Neuronal stem cell (in vitro differentiated cells): ENCODE measurements around the gene STT3B. TPM values are rescaled to one million over a fixed set of nuclear protein-coding genes. Genes with fewer than 3 reads are reported as not detected.

Source experiments
- DNase-seq: peaks from one replicate; pipeline ENCODE4 v3.0.0-alpha.2; 2013; ENCODE audit warnings: low spot score
- H2AFZ ChIP-seq: one replicate; pipeline ENCODE4 v1.6.1; 2013; ENCODE audit warnings: mild to moderate bottlenecking, low read length, inconsistent platforms
- H2AK5ac ChIP-seq: 2 replicates; pipeline ENCODE4 v1.6.1; 2013; ENCODE audit warnings: low read depth, mild to moderate bottlenecking, inconsistent platforms, low read length, moderate library complexity, mixed read lengths
- H2BK120ac ChIP-seq: 2 replicates; pipeline ENCODE4 v1.6.1; 2013; ENCODE audit warnings: low read depth, mild to moderate bottlenecking, inconsistent platforms, low read length, moderate library complexity, mixed read lengths
- H2BK12ac ChIP-seq: one replicate; pipeline ENCODE4 v1.6.1; 2013; ENCODE audit warnings: low read length, inconsistent platforms
- H2BK15ac ChIP-seq: 2 replicates; pipeline ENCODE4 v1.6.1; 2013; ENCODE audit warnings: mild to moderate bottlenecking, low read length, inconsistent platforms, mixed read lengths
- H2BK5ac ChIP-seq: one replicate; pipeline ENCODE4 v1.6.1; 2013; ENCODE audit warnings: inconsistent platforms, mild to moderate bottlenecking, low read length, moderate library complexity
- H3K14ac ChIP-seq: one replicate; pipeline ENCODE4 v1.6.1; 2013; ENCODE audit warnings: low read length, inconsistent platforms
- H3K18ac ChIP-seq: 2 replicates; pipeline ENCODE4 v1.6.1; 2013; ENCODE audit warnings: low read length, inconsistent platforms
- H3K23ac ChIP-seq: 2 replicates; pipeline ENCODE4 v1.6.1; 2013; ENCODE audit warnings: low read depth, mild to moderate bottlenecking, mixed read lengths, low read length, inconsistent platforms; ENCODE audit not compliant: poor library complexity
- H3K27ac ChIP-seq: replicated peaks from 3 replicates; pipeline ENCODE4 v1.5.1; 2013; ENCODE audit warnings: low read length, inconsistent platforms
- H3K27me3 ChIP-seq, 3 experiments: 2 replicates each; pipeline ENCODE4 v1.6.1; 2013; ENCODE audit warnings: low read length in 3 of 3, mild to moderate bottlenecking in 2 of 3, inconsistent platforms in 1 of 3, low read depth in 1 of 3, mixed read lengths in 1 of 3, moderate library complexity in 1 of 3; ENCODE audit not compliant: control insufficient read depth in 3 of 3, insufficient read depth in 3 of 3
- H3K36me3 ChIP-seq, 2 donors: replicated peaks in 1 of 2; 2 replicates each; pipeline ENCODE4 v1.6.1; 2013; ENCODE audit warnings: low read length in 2 of 2; ENCODE audit not compliant: control insufficient read depth in 2 of 2, insufficient read depth in 2 of 2
- H3K4ac ChIP-seq: 2 replicates; pipeline ENCODE4 v1.6.1; 2013; ENCODE audit warnings: inconsistent platforms, mild to moderate bottlenecking, low read length, moderate library complexity
- H3K4me1 ChIP-seq, 2 donors: 1 replicate in 1 of 2; 2 replicates in 1 of 2; pipeline ENCODE4 v1.6.1; 2013; ENCODE audit warnings: low read length in 2 of 2, low read depth in 1 of 2; ENCODE audit not compliant: control insufficient read depth in 2 of 2, insufficient read depth in 1 of 2
- H3K4me2 ChIP-seq: one replicate; pipeline ENCODE4 v1.6.1; 2013; ENCODE audit warnings: mild to moderate bottlenecking, low read length, inconsistent platforms; ENCODE audit not compliant: insufficient read depth, poor library complexity, severe bottlenecking
- H3K4me3 ChIP-seq, 2 donors: 2 replicates each; pipeline ENCODE4 v1.5.1; 2013; ENCODE audit warnings: low read length in 2 of 2, mild to moderate bottlenecking in 2 of 2, inconsistent platforms in 1 of 2, moderate library complexity in 1 of 2
- H3K79me1 ChIP-seq: one replicate; pipeline ENCODE4 v1.6.1; 2013; ENCODE audit warnings: low read depth, mild to moderate bottlenecking, inconsistent platforms, low read length, moderate library complexity
- H3K9ac ChIP-seq: one replicate; pipeline ENCODE4 v1.6.1; 2013; ENCODE audit warnings: mild to moderate bottlenecking, low read depth, low read length, inconsistent platforms; ENCODE audit not compliant: poor library complexity
- H3K9me3 ChIP-seq, 2 donors: replicated peaks in 1 of 2; 2 replicates each; pipeline versions ENCODE3 to v1.6.1; 2013; ENCODE audit warnings: low read length in 2 of 2, mild to moderate bottlenecking in 2 of 2, inconsistent platforms in 1 of 2, low read depth in 1 of 2, mixed read lengths in 1 of 2, moderate library complexity in 1 of 2; ENCODE audit not compliant: control insufficient read depth in 2 of 2, insufficient read depth in 1 of 2
- H4K8ac ChIP-seq: one replicate; pipeline ENCODE4 v1.6.1; 2013; ENCODE audit warnings: low read depth, mild to moderate bottlenecking, inconsistent platforms, low read length, moderate library complexity
- H4K91ac ChIP-seq: one replicate; pipeline ENCODE4 v1.6.1; 2013; ENCODE audit warnings: low read length, low read depth, mild to moderate bottlenecking, inconsistent platforms; ENCODE audit not compliant: poor library complexity
- WGBS, 2 donors: extraction: QIAGEN DNeasy Blood & Tissue Kit; methylation state at CpG; one replicate each; pipeline ENCODE4 v1.1.7; 2013; ENCODE audit warnings: missing lambda C conversion rate in 2 of 2, mixed read lengths in 1 of 2; ENCODE audit not compliant: insufficient read length in 2 of 2, insufficient replicate concordance in 1 of 2; ENCODE audit errors: extremely low coverage in 2 of 2; 5-methylcytosine and 5-hydroxymethylcytosine counted together
- polyA plus RNA-seq, 2 experiments: library from polyadenylated mRNA; stranded (reverse); fragments of 200-250 nt; gene quantifications; one replicate each; pipeline ENCODE4 v1.2.3, GENCODE V29; 2013

STT3B gene
- 92.8 TPM for polyA plus RNA-seq (2013, experiment 1 of 2)
- polyA plus RNA-seq (2013, experiment 2 of 2): 92.4 TPM

DNA sequence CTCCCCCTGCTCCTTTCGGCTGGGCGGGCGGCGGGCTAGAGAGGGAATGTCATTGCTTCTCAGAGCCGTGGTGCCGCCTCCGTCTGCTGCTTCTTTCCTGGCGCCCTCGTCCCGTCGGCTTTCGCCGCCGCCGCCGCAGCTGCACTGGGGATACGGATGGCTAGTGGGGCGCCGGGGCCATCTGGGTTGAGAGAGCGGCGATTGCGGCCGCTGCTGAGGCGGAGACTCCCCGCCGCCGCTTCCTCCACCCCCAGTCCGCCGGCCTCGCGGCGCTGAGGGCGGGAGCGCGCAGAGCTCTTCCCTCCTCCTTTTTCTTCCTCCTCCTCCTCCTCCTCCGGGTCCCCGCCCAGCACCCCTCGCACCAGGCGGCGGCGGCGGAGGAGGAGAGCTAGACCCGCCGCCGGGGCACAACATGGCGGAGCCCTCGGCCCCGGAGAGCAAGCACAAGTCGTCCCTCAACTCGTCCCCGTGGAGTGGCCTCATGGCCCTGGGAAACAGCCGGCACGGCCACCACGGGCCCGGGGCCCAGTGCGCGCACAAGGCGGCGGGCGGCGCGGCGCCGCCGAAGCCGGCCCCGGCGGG is at the start of gene STT3B:
TSS of gene STT3B (plus strand) at position 339 of the 582 bp plus-strand sequence. CDS start at position 413, 74 bp downstream.
- H3K23ac ChIP-seq: peak within 1 kb of the TSS; percentile 100
- peak within 1 kb of the TSS; percentile 30 for H2AK5ac ChIP-seq
- peaks cover 7% of the 10 kb centered on the region for H3K79me1 ChIP-seq
- H3K18ac ChIP-seq: peak within 1 kb of the TSS; percentile 100
- peaks cover 0 to 4% of the 10 kb centered on the region in 2 donors for H3K4me1 ChIP-seq
- peak within 1 kb of the TSS; percentile 82 for H3K14ac ChIP-seq
- H2AFZ ChIP-seq: peak within 1 kb of the TSS; percentile 98
- peak within 1 kb of the TSS; percentile 67 for H3K4me2 ChIP-seq
- no peak for DNase-seq
- peak within 1 kb of the TSS; percentile 68 for H2BK120ac ChIP-seq
- no CpG with 5 or more reads among the region's 68 CpGs for WGBS, 2 donors
- H3K4me3 ChIP-seq: peak within 1 kb of the TSS; percentile 84 to 99
- peak within 1 kb of the TSS; percentile 92 for H4K91ac ChIP-seq
- peak within 1 kb of the TSS; percentile 93 for H3K9ac ChIP-seq
- no peaks in the 10 kb centered on the region for H3K27me3 ChIP-seq
- H2BK5ac ChIP-seq: peak within 1 kb of the TSS; percentile 98
- H3K9me3 ChIP-seq: peaks cover 0 to 17% of the 10 kb centered on the region in 2 donors
- no peak within 1 kb of the TSS for H3K4ac ChIP-seq
- H2BK12ac ChIP-seq: no peak within 1 kb of the TSS
- peaks cover 0 to 11% of the 10 kb centered on the region in 2 donors for H3K36me3 ChIP-seq
- H3K27ac ChIP-seq: peak within 1 kb of the TSS; percentile 100
- H4K8ac ChIP-seq: no peak within 1 kb of the TSS
- H2BK15ac ChIP-seq: peak within 1 kb of the TSS; percentile 88

DNA sequence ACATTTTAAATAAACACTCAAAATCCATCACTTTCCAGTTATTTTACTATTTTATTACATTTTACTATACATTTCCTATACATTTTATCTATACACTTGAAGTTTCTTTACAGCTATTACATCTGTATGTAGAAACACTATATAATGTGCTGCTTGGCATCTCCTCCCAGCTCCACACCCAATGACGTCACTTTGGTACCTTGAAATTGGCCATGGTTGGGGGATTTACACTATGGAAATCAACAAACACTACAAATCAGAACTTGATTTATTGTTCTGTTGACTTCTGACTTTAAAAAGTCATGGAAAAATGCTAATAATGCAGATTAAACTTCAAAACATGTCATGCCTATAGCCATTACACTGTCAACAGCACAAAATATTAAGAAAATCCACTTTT is 48.9 kb upstream of the STT3B start:
- Histone ChIP-seq H2BK5ac (no peak overlapping the region), H2BK12ac (no peak overlapping the region), H4K91ac (no peak overlapping the region), H4K8ac (no peak overlapping the region), H3K18ac (no peak overlapping the region), H3K23ac (no peak overlapping the region), H3K4ac (no peak overlapping the region), H3K9me3 (peaks cover 0 to 2% of the 10 kb centered on the region in 2 donors), H3K36me3 (no peaks in the 10 kb centered on the region), H3K27me3 (no peaks in the 10 kb centered on the region), H3K4me2 (no peak overlapping the region), H3K14ac (no peak overlapping the region), H2AFZ (no peak overlapping the region), H3K4me1 (peaks cover 0 to 2% of the 10 kb centered on the region in 2 donors), H3K27ac (no peak overlapping the region), H2BK15ac (no peak overlapping the region), H3K9ac (no peak overlapping the region), H3K4me3 (no peak overlapping the region), H2BK120ac (no peak overlapping the region), H3K79me1 (no peaks in the 10 kb centered on the region), H2AK5ac (no peak overlapping the region)
- DNase-seq: no peak
- no CpG with 5 or more reads among the region's 1 CpG for WGBS, 2 donors

GRCh38 chr3:31485196-31485595 is 47.5 kb upstream of the STT3B start:
- Histone ChIP-seq H2BK15ac (no peak overlapping the region), H3K4me2 (no peak overlapping the region), H3K9ac (no peak overlapping the region), H2AK5ac (no peak overlapping the region), H3K4me1 (peaks cover 0 to 2% of the 10 kb centered on the region in 2 donors), H2BK120ac (no peak overlapping the region), H2BK12ac (no peak overlapping the region), H3K27me3 (no peaks in the 10 kb centered on the region), H3K4me3 (no peak overlapping the region), H2AFZ (no peak overlapping the region), H3K14ac (no peak overlapping the region), H3K18ac (no peak overlapping the region), H2BK5ac (no peak overlapping the region), H3K9me3 (no peaks in the 10 kb centered on the region), H4K91ac (no peak overlapping the region), H3K79me1 (no peaks in the 10 kb centered on the region), H3K4ac (no peak overlapping the region), H4K8ac (no peak overlapping the region), H3K23ac (no peak overlapping the region), H3K27ac (no peak overlapping the region), H3K36me3 (no peaks in the 10 kb centered on the region)
- DNase-seq: no peak
- WGBS, 2 donors: no CpG with 5 or more reads among the region's 1 CpG

DNA sequence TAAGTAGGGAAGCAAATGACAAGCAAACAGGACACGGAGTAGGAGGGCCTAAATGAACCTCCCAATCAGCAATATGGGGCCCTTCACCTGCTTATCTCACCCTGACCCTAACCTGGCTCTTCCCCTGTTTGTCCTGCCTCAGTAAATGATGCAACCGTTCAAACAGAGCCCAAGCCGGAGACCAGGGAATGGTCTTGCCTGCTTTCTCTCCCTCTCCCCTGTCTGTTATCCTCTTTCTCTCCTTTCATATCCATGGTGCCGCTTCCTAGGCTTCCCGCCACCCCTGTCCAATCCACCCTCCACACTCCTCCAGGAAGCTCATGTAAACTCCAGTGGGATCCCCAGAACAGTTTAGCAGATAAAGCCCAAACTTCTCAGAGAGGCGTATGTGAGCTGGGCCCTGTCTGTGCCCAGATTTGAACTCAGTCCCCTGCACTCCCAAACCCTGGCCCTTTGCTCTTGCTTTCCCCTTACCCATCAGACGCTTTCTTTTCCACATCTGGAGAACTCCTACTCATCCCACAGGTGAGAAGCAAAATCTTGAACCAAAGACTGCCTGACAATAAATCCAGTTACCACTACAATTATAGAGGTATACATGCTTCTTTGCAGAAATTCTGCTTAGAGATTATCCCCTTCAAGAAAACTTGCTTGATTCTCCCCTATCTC is 45.7 kb upstream of the STT3B start:
- Histone ChIP-seq H3K9me3 (peaks cover 3 to 7% of the 10 kb centered on the region in 2 donors), H3K36me3 (no peaks in the 10 kb centered on the region), H3K23ac (no peak overlapping the region), H3K4ac (no peak overlapping the region), H3K4me2 (no peak overlapping the region), H4K8ac (no peak overlapping the region), H3K18ac (peak overlapping the region; percentile 27), H2BK5ac (no peak overlapping the region), H3K4me3 (no peak overlapping the region), H2BK12ac (no peak overlapping the region), H4K91ac (no peak overlapping the region), H3K14ac (no peak overlapping the region), H2BK15ac (no peak overlapping the region), H3K4me1 (peaks cover 0 to 2% of the 10 kb centered on the region in 2 donors), H3K9ac (no peak overlapping the region), H3K27ac (no peak overlapping the region), H2BK120ac (no peak overlapping the region), H3K79me1 (no peaks in the 10 kb centered on the region), H2AK5ac (no peak overlapping the region), H3K27me3 (no peaks in the 10 kb centered on the region), H2AFZ (no peak overlapping the region)
- no CpG with 5 or more reads among the region's 7 CpGs for WGBS, 2 donors
- no peak for DNase-seq
